Activated CD8-positive, alpha-beta memory T cell treated with anti-CD3 and anti-CD28 coated beads, Interleukin-2, amount 50 U/mL, for 1 hour (primary cell): ENCODE measurements around the gene BMI1.
"Not testable (repeated sequence)": the region's sequence is repeated elsewhere in the genome, so short reads cannot be mapped to it uniquely, and the experiment has no call there.

ENCODE experiments used
- DNase-seq: peaks from one replicate; pipeline ENCODE4 v3.0.0-alpha.2; 2020; ENCODE audit errors: extremely low read depth

BMI1 gene

DNA sequence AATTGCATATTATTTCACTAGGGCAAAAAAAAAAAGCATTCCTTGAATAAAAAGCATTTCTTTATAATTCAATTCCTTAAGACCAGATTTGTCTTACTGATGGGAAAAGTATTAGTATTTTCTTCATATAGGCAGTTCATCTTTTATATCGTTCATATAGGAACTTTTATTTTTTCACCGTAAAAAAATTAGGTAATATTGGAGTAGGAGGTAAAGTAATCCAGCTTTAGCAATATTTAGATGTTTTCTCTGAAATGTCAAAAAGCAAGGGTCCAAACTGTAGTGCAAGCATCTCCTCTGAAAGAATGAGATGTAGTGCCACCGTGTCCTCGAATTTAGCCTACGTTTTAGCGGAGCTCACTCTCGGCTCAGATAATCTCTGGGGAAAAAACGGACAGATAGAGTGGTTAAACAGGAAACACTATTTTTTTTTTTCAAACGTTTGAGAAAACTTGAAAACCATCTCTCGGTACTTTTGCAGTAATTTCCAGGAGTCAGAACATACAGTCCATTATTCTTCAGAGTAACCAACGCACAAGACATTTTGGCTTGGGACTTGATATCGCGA is 18.9 kb downstream of the BMI1 start:
- no peak for DNase-seq

DNA sequence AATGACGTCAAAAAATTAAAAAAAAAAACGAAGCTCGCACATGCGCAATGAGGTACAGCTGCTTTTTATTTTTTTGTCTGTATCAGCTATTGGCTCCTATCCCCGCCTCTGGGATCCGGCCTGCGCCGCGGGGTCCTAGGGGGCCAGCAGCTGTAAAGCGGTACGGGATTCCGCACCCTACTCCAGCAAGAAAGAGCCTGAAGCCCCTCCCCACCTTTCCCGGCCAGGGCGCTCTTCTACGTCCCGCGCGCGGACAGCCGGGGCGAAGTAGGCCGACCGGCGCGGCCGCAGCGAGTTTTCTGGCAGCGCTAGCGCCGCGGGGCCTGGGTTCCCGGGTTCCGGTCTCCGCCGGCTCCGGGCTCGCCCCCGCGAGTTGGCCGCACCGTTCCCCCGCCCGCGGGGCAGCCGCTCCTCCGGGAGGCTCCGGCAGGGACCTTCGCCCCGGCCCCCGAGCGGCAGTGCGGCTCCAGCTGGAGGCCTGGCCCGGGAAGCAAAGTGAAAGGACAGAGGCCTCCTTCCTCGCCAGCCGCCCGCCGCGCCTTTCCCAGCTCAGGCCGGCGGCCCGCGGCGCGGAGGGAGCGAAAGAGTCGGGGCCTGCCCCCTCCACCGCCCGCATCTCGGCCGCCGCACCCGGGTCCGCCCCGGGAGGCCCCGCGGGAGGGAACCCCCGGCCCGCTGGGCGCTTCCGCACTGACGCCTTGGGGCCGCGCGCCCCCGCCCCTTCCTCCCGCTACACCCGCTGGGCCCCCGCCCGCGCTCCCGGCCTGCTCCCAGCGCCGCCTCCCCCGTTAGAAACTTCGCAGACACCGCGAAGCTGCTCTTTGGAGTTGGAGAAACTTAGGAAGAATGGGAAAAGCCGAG is 19.7 kb downstream of the BMI1 start:
- no peak for DNase-seq

DNA sequence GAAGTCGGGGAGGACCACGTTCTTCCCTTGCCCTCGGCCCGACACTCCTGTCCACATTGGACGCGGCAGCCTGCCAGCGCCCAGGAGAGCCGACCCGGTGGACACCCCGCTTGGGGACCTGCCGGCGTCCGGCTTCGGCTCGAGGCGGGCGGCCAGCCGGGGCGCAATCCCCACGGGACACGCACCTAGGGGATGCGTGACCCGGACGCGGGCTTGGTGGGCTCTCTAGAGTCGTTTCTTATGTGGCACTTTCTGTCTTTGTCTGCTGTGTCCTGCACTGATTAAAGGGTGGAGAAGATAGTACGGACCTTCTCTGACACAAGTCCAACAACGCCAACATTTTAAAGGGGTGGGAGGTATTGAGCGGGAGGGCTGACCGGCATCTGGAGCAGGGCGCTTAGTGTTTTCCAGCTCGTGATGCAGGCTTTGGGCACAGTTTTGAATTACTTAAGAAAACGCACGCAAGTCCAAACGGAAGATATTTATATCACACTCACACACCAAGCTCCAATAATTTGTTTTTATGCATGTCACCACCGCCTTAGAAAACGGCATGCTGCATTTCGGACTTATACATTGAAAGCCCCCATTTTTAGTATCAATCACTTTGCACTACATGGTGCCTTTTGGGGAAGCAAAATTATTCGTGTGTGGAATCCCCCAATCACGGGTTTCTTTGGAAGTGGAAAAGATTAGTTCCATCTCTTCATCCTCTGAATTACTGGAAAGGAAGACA is 20.5 kb downstream of the BMI1 start:
- DNase-seq = no peak

DNA sequence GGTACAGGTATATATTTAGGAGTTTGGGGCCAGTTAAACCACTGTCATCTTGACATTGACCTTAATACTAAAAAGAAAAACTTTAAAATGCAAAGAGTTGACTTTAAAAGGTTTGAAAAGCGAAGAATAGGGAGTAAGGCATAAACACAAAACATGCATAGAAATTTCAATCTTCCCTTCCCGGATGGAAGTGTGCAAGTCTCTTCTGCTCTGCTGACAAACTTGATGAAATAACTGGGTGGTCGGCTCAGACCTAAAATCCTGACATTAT is 21.0 kb downstream of the BMI1 start:
- no peak for DNase-seq

DNA sequence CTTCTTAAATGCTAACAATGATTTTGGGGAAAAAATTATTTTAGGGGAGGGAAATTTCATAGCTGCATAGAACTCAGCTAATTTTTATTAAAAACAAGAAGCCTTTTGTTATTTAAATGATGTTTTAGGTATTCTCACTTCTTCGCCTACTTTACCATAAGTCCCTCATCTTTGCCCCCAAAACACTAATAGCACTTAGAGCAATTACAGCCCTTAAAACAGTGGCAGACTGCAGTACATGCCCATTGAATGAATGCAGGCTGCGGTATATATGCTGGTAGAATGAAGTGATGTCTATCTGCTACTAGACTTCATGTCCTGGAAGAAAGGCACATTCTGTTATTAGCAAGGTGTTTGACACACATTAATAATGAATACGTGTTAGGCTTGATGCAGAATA is 21.5 kb downstream of the BMI1 start:
- DNase-seq = no peak

DNA sequence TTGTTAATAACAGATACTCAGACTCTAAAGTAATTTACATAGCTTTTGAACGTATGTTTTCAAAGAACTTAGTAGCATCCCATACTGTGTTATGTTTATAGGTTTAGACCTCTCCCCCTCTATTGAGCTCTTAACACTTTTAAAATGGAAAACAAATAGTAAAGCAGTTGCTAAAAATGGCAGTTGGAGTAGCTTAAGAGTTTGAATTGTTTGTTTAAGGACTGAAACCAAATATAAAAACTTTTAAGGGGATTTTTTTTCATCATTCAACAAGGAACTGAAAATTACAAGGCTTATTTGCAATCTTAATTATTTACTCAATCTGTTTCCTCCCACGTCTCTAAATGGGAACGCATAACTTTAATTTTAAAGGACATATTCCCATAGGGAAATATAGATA is 22.8 kb downstream of the BMI1 start:
- DNase-seq = no peak

DNA sequence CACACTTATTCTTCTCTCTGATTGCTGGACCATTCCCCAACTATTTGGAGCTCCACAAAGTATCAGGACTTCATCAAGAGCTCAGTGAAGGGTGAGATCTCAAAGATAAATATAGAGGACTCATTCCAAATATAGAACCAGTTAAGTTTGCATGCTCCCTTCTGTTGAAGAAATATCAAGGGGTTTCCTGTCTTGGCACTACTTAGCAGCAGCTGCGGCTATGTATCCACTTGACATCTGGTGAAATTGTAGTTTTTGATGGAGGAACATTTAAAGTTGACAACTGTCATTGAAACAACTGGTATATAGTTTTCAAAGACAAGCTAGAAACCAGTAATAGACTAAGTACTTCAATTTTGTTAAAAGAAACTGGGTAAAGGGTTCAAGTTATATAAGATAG is 23.4 kb downstream of the BMI1 start:
- DNase-seq = no peak

DNA sequence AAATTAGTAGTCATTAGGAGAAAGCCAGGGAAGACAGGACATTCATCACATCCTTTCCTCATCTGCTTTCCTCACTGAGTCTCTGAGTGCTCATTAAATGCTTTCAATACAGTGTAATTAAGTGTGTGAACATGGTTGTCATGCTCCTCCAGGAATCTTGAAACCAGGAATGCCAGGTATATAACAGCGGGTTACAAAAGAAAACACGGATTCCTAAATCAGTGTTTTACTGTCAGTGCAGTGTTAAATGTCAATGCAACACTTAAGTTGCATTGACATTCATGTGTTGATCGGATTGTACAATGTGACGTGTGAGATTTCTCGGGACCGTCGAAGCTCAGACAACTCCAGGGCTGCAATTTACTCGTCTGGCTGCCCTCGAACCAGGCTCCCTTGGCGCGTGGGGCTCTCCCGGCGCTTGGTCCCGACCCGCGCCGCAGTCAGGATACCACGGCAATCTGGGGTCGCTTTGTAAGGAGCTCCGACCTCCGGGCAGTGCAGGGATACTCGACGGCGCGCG is 23.9 kb downstream of the BMI1 start:
- no peak for DNase-seq

DNA sequence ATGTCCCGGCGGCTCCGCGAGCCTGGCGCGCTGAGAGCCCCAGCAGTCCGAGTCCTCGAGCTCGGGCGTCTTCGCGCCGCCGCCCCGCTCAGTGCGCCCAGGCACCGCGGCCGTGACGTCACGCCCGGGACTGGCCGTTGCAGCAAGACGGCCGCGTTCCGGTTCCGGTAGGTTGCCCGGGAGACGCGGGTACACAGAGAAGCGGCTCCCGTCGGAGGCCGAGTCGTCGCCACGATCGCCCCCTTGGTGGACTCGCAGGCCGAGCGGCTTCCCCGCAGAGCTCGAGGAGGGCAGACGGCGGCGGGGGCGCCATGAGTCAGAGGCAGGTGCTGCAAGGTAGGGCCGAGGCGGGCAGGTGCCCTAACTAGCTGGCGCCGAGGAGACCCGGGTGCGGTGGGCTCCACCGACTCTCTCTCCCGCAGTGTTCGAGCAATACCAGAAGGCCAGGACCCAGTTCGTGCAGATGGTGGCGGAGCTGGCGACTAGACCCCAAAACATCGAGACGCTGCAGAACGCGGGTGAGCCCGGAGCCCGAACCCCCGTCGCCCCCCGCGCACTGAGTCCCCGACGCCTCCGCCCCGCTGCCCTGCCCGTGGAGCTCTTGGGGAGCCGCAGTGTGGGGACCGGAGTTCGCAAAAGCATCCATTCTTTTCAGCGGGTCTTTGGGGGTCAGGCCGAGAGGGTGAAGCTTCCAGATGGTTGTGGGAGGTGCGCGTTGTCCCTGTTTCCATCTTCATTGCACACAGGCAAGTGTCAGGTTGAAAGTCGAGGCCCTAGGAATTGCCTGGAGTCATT is 24.6 kb downstream of the BMI1 start, which contains the start of gene SPAG6:
SPAG6 (plus strand) TSS at position 196 of the 795 bp plus-strand sequence; CDS start at position 312, 116 bp downstream.
- no peak for DNase-seq

DNA sequence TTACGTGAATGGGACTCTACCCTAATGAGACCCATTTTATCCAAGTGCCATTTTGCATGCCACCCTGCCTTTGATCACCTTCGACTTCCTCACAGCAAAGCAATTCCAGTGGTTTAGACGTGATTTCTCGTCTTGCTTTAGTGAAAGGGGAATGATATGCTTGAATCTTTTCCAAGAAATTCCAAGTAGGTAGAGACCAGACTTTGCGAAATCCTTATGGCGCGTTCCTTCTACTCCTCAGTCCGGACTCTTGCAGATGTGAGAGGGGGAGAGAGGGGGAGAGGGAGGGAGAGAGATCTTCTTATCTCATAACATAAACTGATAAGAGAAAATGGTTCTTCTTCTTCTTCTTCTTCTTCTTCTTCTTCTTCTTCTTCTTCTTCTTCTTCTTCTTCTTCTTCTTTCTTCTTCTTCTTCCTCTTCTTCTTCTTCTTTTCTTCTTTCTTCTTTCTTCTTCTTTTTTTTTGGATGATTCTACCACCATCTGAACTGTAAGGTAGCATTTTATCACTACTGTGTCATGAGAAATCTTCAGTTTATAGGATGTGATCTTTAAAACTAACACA is 25.3 kb downstream of the BMI1 start:
- no peak for DNase-seq

DNA sequence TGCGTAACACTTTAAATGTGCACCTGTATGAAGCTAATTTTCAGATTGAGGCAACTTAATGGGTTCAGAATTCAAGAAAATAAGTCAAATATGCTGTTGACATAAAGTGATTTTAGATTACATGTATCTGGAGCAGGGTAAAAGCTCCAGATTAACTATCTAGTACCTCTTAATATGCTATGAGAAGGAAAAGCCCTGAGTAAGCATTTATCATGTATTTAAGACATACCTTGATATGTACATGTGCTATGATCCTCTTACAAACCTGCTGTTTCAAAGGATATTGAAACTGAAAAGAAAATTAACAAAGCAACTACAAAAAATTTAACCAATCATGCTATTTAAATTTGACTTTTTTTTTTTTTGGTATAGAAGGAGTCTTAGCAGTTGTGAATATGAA is 28.9 kb downstream of the BMI1 start:
- DNase-seq = no peak

DNA sequence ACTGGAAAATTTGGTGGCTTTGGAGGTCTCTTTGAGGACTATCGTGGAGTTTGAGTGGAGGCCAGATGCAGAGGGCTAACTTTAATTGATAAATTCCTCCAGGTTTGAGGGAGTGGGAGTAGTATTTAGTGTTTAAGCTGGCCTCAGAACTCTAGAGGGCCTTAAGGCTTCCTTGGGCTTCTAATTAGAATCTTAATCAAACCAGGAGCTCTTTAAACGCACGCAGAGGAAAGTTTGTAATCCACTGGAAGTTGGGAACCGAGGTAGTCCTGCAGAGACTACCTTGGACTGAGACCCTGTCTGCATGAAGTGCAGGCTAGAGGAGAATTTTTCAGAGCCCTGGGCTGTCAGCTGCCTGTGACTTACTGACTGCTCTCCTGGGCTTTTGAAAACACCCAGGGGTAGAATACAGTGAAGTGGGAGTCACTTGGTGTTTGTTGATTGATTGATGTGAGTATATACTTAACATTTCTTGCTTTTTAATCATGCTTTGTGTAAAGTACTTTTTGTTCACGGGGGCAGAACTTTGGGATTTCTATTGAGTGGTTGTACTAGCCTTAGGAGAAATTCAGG is 30.3 kb downstream of the BMI1 start:
- no peak for DNase-seq

DNA sequence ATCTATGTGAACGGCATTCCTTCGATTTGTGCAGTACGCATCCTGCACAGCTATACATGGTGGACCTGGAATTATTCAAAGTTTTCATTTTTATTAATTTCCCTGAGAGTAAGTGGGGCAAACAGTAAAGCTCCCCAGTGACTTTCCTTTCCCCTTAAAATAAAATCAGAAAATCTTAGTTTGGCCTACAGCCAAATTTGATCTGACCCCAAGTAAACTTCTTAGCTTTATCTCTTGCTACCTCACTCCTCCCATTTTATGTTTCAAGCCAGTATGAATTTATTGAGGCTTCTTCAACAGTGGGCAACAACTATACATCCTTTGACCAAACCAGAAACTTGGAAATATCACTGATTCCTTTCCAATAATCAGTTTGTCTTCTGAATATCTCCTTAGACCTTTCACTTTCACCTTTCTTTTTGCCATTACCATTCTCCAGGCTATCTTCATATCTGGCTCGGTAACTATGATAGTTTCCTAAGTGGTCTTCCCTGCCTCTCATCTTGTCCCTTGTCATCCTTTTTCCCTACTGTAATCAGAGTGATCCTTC is 35.5 kb downstream of the BMI1 start:
- no peak for DNase-seq

DNA sequence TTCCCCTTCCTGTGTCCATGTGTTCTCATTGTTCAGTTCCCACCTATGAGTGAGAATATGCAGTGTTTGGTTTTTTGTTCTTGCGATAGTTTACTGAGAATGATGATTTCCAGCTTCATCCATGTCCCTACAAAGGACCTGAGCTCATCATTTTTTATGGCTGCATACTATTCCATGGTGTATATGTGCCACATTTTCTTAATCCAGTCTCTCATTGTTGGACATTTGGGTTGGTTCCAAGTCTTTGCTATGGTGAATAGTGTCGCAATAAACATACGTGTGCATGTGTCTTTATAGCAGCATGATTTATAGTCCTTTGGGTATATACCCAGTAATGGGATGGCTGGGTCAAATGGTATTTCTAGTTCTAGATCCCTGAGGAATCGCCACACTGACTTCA is 36.9 kb downstream of the BMI1 start:
- DNase-seq = not testable (repeated sequence)

DNA sequence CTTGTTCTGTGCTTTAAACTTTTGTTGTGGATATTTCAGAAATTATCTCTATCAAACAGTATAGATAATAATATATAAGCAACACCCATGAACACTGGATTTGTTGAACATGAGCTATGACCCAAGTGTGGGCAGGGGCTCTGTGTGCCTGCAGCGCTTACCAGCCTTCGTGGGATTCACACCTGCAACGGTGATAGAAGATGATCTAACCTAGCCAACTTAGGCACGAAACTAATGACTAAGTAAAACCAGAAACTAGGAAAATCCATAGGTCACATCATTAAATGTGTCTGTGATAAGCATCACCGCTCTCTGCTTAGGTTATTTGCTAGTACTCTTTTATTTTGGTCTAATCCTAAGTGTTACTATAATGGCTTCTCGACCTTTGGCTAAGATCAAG is 42.4 kb downstream of the BMI1 start:
- no peak for DNase-seq

DNA sequence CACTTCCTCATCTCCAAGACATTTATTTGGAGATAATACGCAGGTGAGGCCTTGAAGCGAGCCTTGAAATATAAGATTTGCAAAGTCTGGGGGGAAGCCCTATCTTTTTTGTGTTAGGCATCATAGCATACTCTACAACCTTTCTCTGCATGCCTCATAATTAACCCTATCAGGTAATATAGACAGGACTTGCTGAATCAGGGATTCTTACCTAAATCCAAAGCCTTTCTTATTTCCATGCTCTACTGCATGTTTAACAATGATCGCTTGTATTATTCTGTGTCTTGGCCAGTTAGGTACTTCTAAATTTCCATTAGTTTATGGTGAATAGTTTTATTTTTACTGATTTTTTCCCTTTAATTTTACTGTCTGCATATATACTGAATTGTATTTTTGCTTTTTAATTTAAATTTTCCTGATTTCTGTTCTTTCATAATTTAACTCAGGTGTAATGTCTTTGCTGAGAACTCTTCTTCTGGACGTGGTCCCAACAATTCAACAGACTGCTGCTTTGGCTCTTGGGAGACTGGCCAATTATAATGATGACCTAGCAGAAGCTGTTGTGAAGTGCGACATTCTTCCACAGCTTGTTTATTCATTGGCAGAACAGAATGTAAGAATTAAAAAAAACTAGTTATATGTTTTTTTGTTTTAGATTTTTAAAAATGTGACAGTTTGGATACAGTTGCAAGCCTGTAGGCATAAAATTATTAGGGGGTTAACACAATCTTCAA is 43.7 kb downstream of the BMI1 start:
- DNase-seq = no peak

DNA sequence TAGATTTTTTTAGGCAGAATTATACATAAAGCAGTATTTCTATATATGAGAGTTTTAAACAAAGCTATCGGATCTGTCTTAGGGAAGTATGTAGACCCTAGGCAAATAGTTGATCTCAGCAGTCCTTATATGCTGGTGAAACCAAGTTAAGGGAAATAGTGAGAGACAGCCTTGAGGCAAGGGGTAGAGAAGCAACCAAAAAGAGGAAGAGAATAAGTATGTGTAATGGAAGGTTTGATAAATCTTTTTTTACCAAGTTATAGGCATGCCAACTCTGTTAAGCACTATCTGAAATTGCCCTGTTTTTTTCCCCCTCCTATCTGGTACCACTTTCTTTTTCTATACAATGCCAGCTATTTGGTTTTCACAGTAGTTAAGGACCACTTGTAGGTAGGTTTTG is 44.3 kb downstream of the BMI1 start:
- no peak for DNase-seq

DNA sequence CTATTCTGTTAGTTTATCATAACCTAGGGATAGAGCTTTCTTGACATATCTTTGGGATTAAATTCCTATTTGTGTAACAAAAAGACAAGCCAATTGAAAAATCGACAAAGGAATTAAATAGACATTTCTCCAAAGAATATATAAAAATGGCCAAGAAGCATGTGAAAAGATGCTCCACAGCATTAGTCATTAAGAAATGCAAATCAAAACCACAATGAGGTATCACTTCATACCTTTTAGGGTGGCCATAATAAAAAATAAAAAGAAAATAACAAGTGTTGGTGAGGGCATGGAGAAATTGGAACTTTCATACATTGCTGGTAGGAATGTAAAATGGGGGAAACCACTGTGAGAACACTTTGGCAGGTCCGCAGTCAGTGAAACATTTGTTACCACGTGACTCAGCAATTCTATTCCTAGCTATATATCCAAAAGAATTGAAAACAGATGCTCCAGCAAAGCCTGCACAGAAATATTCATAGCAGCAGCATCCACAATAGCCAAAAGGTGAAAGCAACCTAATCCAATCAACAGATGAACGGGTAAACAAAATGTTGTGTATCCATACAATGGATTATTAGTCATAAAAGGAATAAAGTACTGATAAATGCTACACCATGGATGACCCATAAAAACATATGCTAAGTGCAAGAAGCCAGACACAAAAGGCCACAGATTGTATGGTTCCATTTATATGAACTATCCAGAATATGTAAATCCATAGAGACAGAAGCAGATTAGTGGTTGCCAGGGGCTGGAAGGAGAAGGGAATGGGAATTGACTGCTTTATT is 44.9 kb downstream of the BMI1 start:
- no peak for DNase-seq

DNA sequence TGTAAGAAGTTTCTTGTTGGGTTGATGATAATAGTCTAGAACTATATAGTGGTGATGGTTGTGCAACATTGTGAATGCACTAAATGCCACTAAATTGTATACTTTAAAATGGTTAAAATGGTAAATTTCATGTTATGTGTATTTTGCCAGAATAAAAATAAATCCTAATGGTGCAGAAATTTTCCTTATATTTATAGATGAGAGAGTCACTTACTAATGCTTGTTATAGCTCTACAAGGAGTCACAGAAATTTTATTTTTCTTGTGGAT is 45.5 kb downstream of the BMI1 start:
- DNase-seq = no peak

DNA sequence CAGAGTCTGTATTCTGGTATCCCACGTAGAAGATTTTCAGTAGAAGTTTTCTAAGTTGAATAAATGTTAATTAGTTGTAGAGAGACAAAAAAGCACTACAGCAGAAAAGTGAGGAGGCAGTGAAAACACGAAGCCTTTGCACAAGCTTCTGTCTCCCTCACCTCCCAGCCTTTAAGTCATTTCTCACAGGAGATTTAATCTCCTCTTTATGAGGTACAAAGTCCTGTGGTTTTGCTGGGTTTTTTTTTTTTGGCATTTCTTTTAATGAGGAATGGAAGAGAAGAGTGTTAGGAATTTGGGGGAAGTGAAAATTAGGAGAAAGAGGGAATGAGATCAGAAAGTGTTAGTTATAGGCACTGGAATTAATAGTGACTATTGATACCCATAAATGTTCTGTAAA is 45.9 kb downstream of the BMI1 start:
- no peak for DNase-seq
